Caco-2 (cell line): Measurements from ENCODE around the gene PDGFRB. TPM values are rescaled to one million over a fixed set of nuclear protein-coding genes. Genes with fewer than 3 reads are reported as not detected.

Experiments used
- BruUV-seq: library from RNA; stranded (reverse); fragments of 400-500 nt; replicated peaks from 2 replicates; lab custom pipeline; 2021; lab: Mats Ljungman, UMichigan
- CTCF ChIA-PET: fragments of 300-600 bp; sonication (Branson Sonifier 250); formaldehyde crosslinking; loops from one replicate; lab custom pipeline; 2022; ENCODE audit warnings: antibody characterized with exemption; lab: Charles Lee
- POLR2A ChIA-PET: fragments of 300-600 bp; sonication (Branson Sonifier 250); formaldehyde crosslinking; loops from one replicate; lab custom pipeline; 2022; ENCODE audit warnings: antibody characterized with exemption; lab: Charles Lee
- DNase-seq, 2 experiments: peaks; one replicate each; pipeline versions ENCODE4 v3.0.0 to v3.0.0-alpha.2; 2020 to 2022
- H3K27me3 ChIP-seq: replicated peaks from 2 replicates; pipeline ENCODE4 v1.6.0; 2011; ENCODE audit warnings: low read length; ENCODE audit not compliant: control insufficient read depth, insufficient read depth
- H3K36me3 ChIP-seq: 2 replicates; pipeline ENCODE4 v1.5.1; 2011; ENCODE audit warnings: low read length; ENCODE audit not compliant: control insufficient read depth, insufficient read depth
- H3K4me1 ChIP-seq: fragments of 250-450 bp; sonication (Bioruptor Pico); 2 replicates; pipeline ENCODE4 v1.5.1; 2020; ENCODE audit warnings: mild to moderate bottlenecking
- H3K4me3 ChIP-seq: 2 replicates; pipeline ENCODE4 v1.5.1; 2011; ENCODE audit warnings: low read depth, mild to moderate bottlenecking, control low read depth, low read length
- H3K9me3 ChIP-seq: fragments of 250-450 bp; sonication (Bioruptor Pico); 2 replicates; pipeline ENCODE4 v1.5.1; 2020; ENCODE audit warnings: mild to moderate bottlenecking, moderate library complexity
- H3K27ac Mint-ChIP-seq: one replicate; pipeline ENCODE4 v1.8.0; 2022; ENCODE audit warnings: mixed read lengths; ENCODE audit not compliant: unreplicated experiment
- H3K27me3 Mint-ChIP-seq: one replicate; pipeline ENCODE4 v1.8.0; 2022; ENCODE audit warnings: mixed read lengths; ENCODE audit not compliant: insufficient read depth, unreplicated experiment
- H3K36me3 Mint-ChIP-seq: one replicate; pipeline ENCODE4 v1.8.0; 2022; ENCODE audit warnings: mild to moderate bottlenecking, mixed read lengths; ENCODE audit not compliant: insufficient read depth, unreplicated experiment
- H3K4me1 Mint-ChIP-seq: one replicate; pipeline ENCODE4 v1.8.0; 2022; ENCODE audit warnings: low read depth, mixed read lengths; ENCODE audit not compliant: unreplicated experiment
- H3K4me3 Mint-ChIP-seq: one replicate; pipeline ENCODE4 v1.8.0; 2022; ENCODE audit warnings: mild to moderate bottlenecking, moderate library complexity, mixed read lengths; ENCODE audit not compliant: unreplicated experiment
- H3K9me3 Mint-ChIP-seq: one replicate; pipeline ENCODE4 v1.8.0; 2022; ENCODE audit warnings: mixed read lengths; ENCODE audit not compliant: unreplicated experiment
- CTCF ChIP-seq, 2 experiments: fragments of 200-600 bp in 1 of 2; IDR thresholded peaks; 1 replicate in 1 of 2; 2 replicates in 1 of 2; pipeline versions ENCODE4 v1.5.1 to v1.8.0; 2011 to 2022; ENCODE audit warnings: antibody characterized with exemption in 1 of 2, control low read depth in 1 of 2, inconsistent platforms in 1 of 2, low read depth in 1 of 2, low read length in 1 of 2, mild to moderate bottlenecking in 1 of 2, moderate library complexity in 1 of 2; ENCODE audit not compliant: insufficient read depth in 1 of 2, severe bottlenecking in 1 of 2, unreplicated experiment in 1 of 2
- intact Hi-C: fragments of 100-400 bp; cut with micrococcal nuclease; formaldehyde crosslinking; loops from one replicate; pipeline ENCODE4 v1.10.0; 2022; ENCODE audit not compliant: unreplicated experiment
- total RNA-seq: library from RNA; stranded (reverse); gene quantifications from 2 replicates; pipeline ENCODE4 v1.2.3, GENCODE V29; 2022

The PDGFRB gene
- total RNA-seq, 1 experiment from 2014 or later, result 5.9 TPM

- no TSS peak for BruUV-seq
- H3K4me3 ChIP-seq, result no peak overlapping the region
- Mint-ChIP-seq H3K9me3 (no peaks in the 10 kb centered on the region), H3K27me3 (no peaks in the 10 kb centered on the region), H3K27ac (no peak overlapping the region), H3K4me3 (no peak overlapping the region), H3K36me3 (no peaks in the 10 kb centered on the region), H3K4me1 (peaks cover 8% of the 10 kb centered on the region)
- TF ChIP-seq CTCF (IDR thresholded peaks at IDR 0.05; ENCODE audit: insufficient read depth in 1 of 2, low read depth in 1 of 2, low read length in 1 of 2, severe bottlenecking in 1 of 2, unreplicated experiment in 1 of 2), result no peak
- H3K9me3 ChIP-seq, result no peaks in the 10 kb centered on the region
- H3K27me3 ChIP-seq, result no peaks in the 10 kb centered on the region
- intact Hi-C loops, result loop anchor here (1.0 to 10.0 kb wide), 3 partner anchors 48 to 288 kb away; no protein-coding TSS in a partner anchor
- H3K4me1 ChIP-seq, result peaks cover 11% of the 10 kb centered on the region
- CTCF ChIA-PET, result interaction anchor here (0.6 to 1.2 kb wide), 8 partner anchors 10 to 408 kb away, joined by 3 to 9 read pairs (median 4); partner anchors contain the start of genes HMGXB3 and TIGD6
- POLR2A ChIA-PET, result no interaction called here
- H3K36me3 ChIP-seq, result no peaks in the 10 kb centered on the region
- no peak for DNase-seq
These were observed 32.8 kb downstream of the PDGFRB start for GRCh38 chr5:150122536-150123481.

DNA sequence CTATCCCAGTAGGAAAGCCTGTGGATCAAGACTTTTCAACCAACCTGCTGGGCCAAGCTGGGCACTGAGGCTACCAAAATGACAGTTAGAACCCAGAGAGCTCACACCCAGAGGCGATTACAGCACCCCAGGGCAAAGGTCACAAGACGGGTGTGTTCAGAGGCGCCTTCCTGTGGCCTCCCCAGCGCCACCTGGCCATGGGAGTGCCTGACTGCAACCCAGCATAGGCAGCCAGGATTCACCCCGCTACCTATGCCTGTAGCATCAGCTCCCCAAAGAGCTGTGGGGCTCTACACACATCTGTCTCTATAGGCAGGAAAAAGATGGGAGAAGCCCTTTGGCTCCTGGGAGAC, 33.5 kb downstream of the PDGFRB start:
- BruUV-seq, result no TSS peak
- Histone ChIP-seq H3K4me3 (no peak overlapping the region), H3K36me3 (no peaks in the 10 kb centered on the region), H3K9me3 (no peaks in the 10 kb centered on the region), H3K27me3 (no peaks in the 10 kb centered on the region), H3K4me1 (peaks cover 18% of the 10 kb centered on the region)
- ChIA-PET POLR2A (no interaction called here), CTCF (interaction anchor here (0.6 to 1.2 kb wide), 6 partner anchors 9 to 409 kb away, joined by 4 to 9 read pairs (median 5); no protein-coding TSS in a partner anchor)
- DNase-seq, result peak; percentile 74 to 75
- intact Hi-C loops, result loop anchor here (1.0 to 10.0 kb wide), 3 partner anchors 47 to 287 kb away; no protein-coding TSS in a partner anchor
- H3K4me1 Mint-ChIP-seq, result peaks cover 10% of the 10 kb centered on the region
- peak; percentile 66 to 72 for TF ChIP-seq CTCF (IDR thresholded peaks at IDR 0.05; ENCODE audit: insufficient read depth in 1 of 2, low read depth in 1 of 2, low read length in 1 of 2, severe bottlenecking in 1 of 2, unreplicated experiment in 1 of 2)
- peak overlapping the region; percentile 2 for H3K27ac Mint-ChIP-seq
- H3K27me3 Mint-ChIP-seq, result no peaks in the 10 kb centered on the region
- H3K9me3 Mint-ChIP-seq, result no peaks in the 10 kb centered on the region
- H3K36me3 Mint-ChIP-seq, result no peaks in the 10 kb centered on the region
- no peak overlapping the region for H3K4me3 Mint-ChIP-seq

- CTCF ChIA-PET, result interaction anchor here (0.5 to 1.2 kb wide), 11 partner anchors 9 to 409 kb away, joined by 3 to 9 read pairs (median 5); no protein-coding TSS in a partner anchor
- Histone ChIP-seq H3K9me3 (no peaks in the 10 kb centered on the region), H3K4me1 (peaks cover 23% of the 10 kb centered on the region), H3K36me3 (no peaks in the 10 kb centered on the region), H3K27me3 (no peaks in the 10 kb centered on the region), H3K4me3 (no peak overlapping the region)
- H3K9me3 Mint-ChIP-seq, result no peaks in the 10 kb centered on the region
- H3K4me1 Mint-ChIP-seq, result peaks cover 15% of the 10 kb centered on the region
- no peaks in the 10 kb centered on the region for H3K36me3 Mint-ChIP-seq
- POLR2A ChIA-PET, result no interaction called here
- H3K27ac Mint-ChIP-seq, result peak overlapping the region; percentile 2
- DNase-seq, result no peak
- no peaks in the 10 kb centered on the region for H3K27me3 Mint-ChIP-seq
- TF ChIP-seq CTCF (IDR thresholded peaks at IDR 0.05; ENCODE audit: insufficient read depth in 1 of 2, low read depth in 1 of 2, low read length in 1 of 2, severe bottlenecking in 1 of 2, unreplicated experiment in 1 of 2), result no peak
- intact Hi-C loops, result loop anchor here (1.0 to 10.0 kb wide), 3 partner anchors 46 to 287 kb away; no protein-coding TSS in a partner anchor
- no TSS peak for BruUV-seq
- H3K4me3 Mint-ChIP-seq, result no peak overlapping the region
These were observed 34.0 kb downstream of the PDGFRB start for GRCh38 chr5:150121448-150122157.
